OCI-M1 (cell line): ENCODE data around the gene DHRS12.
A peak's percentile ranks its signal among the peaks of the same experiment; 100 is the strongest.

Experiments used
- DNase-seq: peaks from one replicate; lab custom pipeline; 2025; lab: John Stamatoyannopoulos, UW

The DHRS12 gene

GRCh38 chr13:51803422-51804294 is at the start of gene DHRS12:
DHRS12 (minus strand) TSS chr13:51804163; CDS start chr13:51799659, 4,504 bp downstream.
- DNase-seq = peak; percentile 93

- DNase-seq = peak; percentile 27
These were observed 45.5 kb upstream of the DHRS12 start for GRCh38 chr13:51849145-51850101.

GRCh38 chr13:51848674-51849073 is 44.7 kb upstream of the DHRS12 start:
- DNase-seq = no peak

- DNase-seq = no peak
These were observed 42.8 kb upstream of the DHRS12 start for GRCh38 chr13:51846756-51847155.

GRCh38 chr13:51845574-51846318 is 41.8 kb upstream of the DHRS12 start:
- peak; percentile 42 for DNase-seq

GRCh38 chr13:51844862-51845573 is 41.1 kb upstream of the DHRS12 start, which contains the start of gene TMEM272:
TMEM272 (minus strand) TSS chr13:51845177; CDS start chr13:51838530, 6,647 bp downstream.
- peak; percentile 75 for DNase-seq

- DNase-seq = no peak
These were observed 39.6 kb upstream of the DHRS12 start for GRCh38 chr13:51843529-51843928.

GRCh38 chr13:51841732-51842131 is 37.8 kb upstream of the DHRS12 start:
- DNase-seq = no peak

- DNase-seq = no peak
These were observed 37.0 kb upstream of the DHRS12 start for GRCh38 chr13:51840917-51841316.

- no peak for DNase-seq
These were observed 36.0 kb upstream of the DHRS12 start for GRCh38 chr13:51839711-51840540.

GRCh38 chr13:51838240-51838846 is 34.4 kb upstream of the DHRS12 start:
- DNase-seq = no peak

GRCh38 chr13:51837016-51837415 is 33.1 kb upstream of the DHRS12 start:
- DNase-seq = no peak

GRCh38 chr13:51834581-51835171 is 30.7 kb upstream of the DHRS12 start:
- no peak for DNase-seq

GRCh38 chr13:51833980-51834379 is 30.0 kb upstream of the DHRS12 start:
- no peak for DNase-seq

GRCh38 chr13:51832471-51833152 is 28.6 kb upstream of the DHRS12 start:
- DNase-seq = peak; percentile 46

GRCh38 chr13:51831519-51831918 is 27.6 kb upstream of the DHRS12 start:
- no peak for DNase-seq

GRCh38 chr13:51829568-51829899 is 25.6 kb upstream of the DHRS12 start:
- no peak for DNase-seq

- DNase-seq = no peak
These were observed 25.0 kb upstream of the DHRS12 start for GRCh38 chr13:51828730-51829567.
